PC-3 (cell line): ENCODE data around the gene TCERG1L.

Experiments
- EZH2 ChIP-seq: fragments of 300-600 bp; sonication (generic); IDR thresholded peaks from one replicate; pipeline ENCODE4 v1.6.1; 2017; ENCODE audit warnings: antibody characterized with exemption, mild to moderate bottlenecking, low read length; ENCODE audit not compliant: unreplicated experiment
- TF ChIP-seq, protein P1 (sequence below): fragments of 300-600 bp; sonication (generic); conservative IDR thresholded peaks from 2 replicates; pipeline ENCODE4 v1.5.1; 2017; ENCODE audit warnings: antibody characterized with exemption, low read depth, mild to moderate bottlenecking, low read length

DNA sequence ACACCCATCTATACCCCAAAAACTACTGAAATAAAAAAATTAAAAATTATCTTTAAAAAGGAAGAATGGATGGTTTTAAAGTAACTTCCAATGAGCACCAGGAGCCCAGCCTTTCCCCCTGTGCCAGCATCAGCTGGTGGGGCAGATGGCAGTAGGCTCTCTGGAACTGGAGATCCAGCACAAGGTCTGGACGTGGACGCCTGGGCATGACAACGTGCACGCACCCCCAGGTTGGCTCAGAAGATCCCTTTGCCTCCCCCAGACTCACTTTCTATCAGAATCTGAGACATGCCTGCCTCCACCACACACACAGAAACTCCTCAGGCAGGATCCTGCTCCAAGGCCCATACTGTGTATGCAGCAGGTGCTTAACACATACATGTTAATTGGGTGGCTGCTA, 35.8 kb downstream of the TCERG1L start:
- TF ChIP-seq, protein P1, sequence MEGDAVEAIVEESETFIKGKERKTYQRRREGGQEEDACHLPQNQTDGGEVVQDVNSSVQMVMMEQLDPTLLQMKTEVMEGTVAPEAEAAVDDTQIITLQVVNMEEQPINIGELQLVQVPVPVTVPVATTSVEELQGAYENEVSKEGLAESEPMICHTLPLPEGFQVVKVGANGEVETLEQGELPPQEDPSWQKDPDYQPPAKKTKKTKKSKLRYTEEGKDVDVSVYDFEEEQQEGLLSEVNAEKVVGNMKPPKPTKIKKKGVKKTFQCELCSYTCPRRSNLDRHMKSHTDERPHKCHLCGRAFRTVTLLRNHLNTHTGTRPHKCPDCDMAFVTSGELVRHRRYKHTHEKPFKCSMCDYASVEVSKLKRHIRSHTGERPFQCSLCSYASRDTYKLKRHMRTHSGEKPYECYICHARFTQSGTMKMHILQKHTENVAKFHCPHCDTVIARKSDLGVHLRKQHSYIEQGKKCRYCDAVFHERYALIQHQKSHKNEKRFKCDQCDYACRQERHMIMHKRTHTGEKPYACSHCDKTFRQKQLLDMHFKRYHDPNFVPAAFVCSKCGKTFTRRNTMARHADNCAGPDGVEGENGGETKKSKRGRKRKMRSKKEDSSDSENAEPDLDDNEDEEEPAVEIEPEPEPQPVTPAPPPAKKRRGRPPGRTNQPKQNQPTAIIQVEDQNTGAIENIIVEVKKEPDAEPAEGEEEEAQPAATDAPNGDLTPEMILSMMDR: no peak
- no peak for TF ChIP-seq EZH2
